Myocyte (in vitro differentiated cells): ENCODE results near the gene NDUFV2. TPM values are rescaled to one million over a fixed set of nuclear protein-coding genes. Genes with fewer than 3 reads are reported as not detected.

Experiments
- total RNA-seq: library from RNA; depleted of rRNA; stranded (reverse); fragments of >200 nt; gene quantifications from 2 replicates; pipeline ENCODE4 v1.2.3, GENCODE V29; 2014

Gene NDUFV2
- total RNA-seq, 1 donor from 2014 or later = 243 TPM

Other genes with a start within 250 kb of the NDUFV2 start
- 31.5 and 36.3 TPM in 2 replicates for gene ANKRD12, start 34.1 kb downstream of the NDUFV2 start, total RNA-seq
- 52.3 and 84.2 TPM in 2 replicates for gene TWSG1, start 232.1 kb downstream of the NDUFV2 start, total RNA-seq